ENCODE measurements around the gene PPM1H.

PPM1H gene

DNA sequence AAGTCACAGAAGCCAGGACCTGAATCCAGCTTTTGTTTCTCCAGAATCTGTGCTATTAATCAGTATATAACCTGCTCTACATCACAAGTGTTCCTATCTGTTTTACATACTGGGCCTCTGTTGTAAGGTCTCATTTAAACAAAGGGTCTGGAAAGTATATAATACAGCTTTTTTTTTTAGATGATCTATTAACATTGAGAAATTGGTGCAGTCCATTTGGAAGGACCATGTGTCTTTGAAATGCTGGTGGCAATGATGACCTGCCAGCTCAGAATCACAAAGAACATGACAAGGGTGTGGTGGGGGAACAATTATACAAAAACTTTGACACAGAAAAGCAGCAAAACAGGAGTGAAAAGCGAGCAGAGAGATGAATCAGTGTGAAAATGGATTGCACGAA, 164.6 kb downstream of the PPM1H start:
- Histone ChIP-seq H3K27ac (ENCODE audit: low read depth, low read length) (peak overlapping the region; percentile 1), H3K9ac (ENCODE audit: low read length) (peak overlapping the region; percentile 46), H3K79me1 (ENCODE audit: low read length) (no peaks in the 10 kb centered on the region), H3K79me2 (ENCODE audit: control insufficient read depth, insufficient read depth, low read length) (no peaks in the 10 kb centered on the region), H3K23ac (ENCODE audit: low read length) (no peak overlapping the region), H2BK15ac (replicated peaks; ENCODE audit: low read depth) (no peak overlapping the region), H3K56ac (ENCODE audit: low read length) (peak overlapping the region; percentile 76), H2BK120ac (ENCODE audit: low read depth, low read length) (peak overlapping the region; percentile 65), H2AK5ac (ENCODE audit: low read length) (peak overlapping the region; percentile 15), H2BK5ac (ENCODE audit: low read length) (peak overlapping the region; percentile 9), H4K8ac (ENCODE audit: low read depth, low read length) (no peak overlapping the region), H4K5ac (ENCODE audit: low read length) (peak overlapping the region; percentile 14), H3K4me2 (ENCODE audit: low read length) (no peak overlapping the region), H3K4me3 (ENCODE audit: low read length) (no peak overlapping the region), H3K36me3 (ENCODE audit: control insufficient read depth, insufficient read depth, low read length) (no peaks in the 10 kb centered on the region), H3K18ac (ENCODE audit: low read length) (peak overlapping the region; percentile 96), H3K27me3 (ENCODE audit: insufficient read depth, low read length, poor library complexity) (no peaks in the 10 kb centered on the region), H3K4ac (ENCODE audit: low read depth, low read length) (peak overlapping the region; percentile 73), H3K4me1 (ENCODE audit: control insufficient read depth, low read depth, low read length) (peaks cover 12% of the 10 kb centered on the region)
- DNase-seq, result no peak
- no CpG with 5 or more reads among the region's 2 CpGs for WGBS (ENCODE audit: extremely low coverage, insufficient coverage, low lambda C conversion rate)

DNA sequence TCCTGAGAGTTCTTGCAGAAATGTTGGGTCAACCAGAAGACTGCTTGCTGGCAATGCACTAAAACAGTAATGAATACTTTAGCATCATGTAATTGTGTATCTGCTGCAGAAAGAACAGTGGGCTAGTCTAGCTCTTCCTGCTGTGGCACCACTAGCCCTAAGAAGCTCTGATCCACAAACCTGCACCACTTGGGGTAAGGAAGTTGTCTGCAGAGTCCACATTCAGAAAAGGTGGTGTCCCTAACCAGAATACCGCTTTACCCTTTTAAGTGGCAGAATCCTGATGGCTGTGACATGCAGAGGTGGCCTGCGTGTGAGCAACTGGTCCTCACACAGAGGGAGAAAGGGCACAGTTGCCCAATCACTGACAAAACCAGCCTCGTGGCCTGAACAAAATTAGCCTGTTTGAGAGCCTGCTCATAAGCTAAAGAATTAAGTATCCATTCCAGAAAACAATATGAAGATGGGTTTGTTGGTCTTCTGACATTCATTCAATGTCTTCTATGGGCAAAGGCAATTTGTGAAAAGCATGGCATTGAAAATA, 165.8 kb downstream of the PPM1H start:
- H2AK5ac ChIP-seq (ENCODE audit: low read length), result peak overlapping the region; percentile 73
- peak overlapping the region; percentile 83 for H3K27ac ChIP-seq (ENCODE audit: low read depth, low read length)
- no peaks in the 10 kb centered on the region for H3K27me3 ChIP-seq (ENCODE audit: insufficient read depth, low read length, poor library complexity)
- H3K23ac ChIP-seq (ENCODE audit: low read length), result no peak overlapping the region
- peak overlapping the region; percentile 85 for H2BK120ac ChIP-seq (ENCODE audit: low read depth, low read length)
- H3K4me1 ChIP-seq (ENCODE audit: control insufficient read depth, low read depth, low read length), result peaks cover 12% of the 10 kb centered on the region
- H3K4me3 ChIP-seq (ENCODE audit: low read length), result no peak overlapping the region
- no peak overlapping the region for H4K8ac ChIP-seq (ENCODE audit: low read depth, low read length)
- DNase-seq, result peak; percentile 96
- H3K4ac ChIP-seq (ENCODE audit: low read depth, low read length), result peak overlapping the region; percentile 60
- peak overlapping the region; percentile 77 for H4K5ac ChIP-seq (ENCODE audit: low read length)
- no peak overlapping the region for H2BK15ac ChIP-seq (replicated peaks; ENCODE audit: low read depth)
- H2BK5ac ChIP-seq (ENCODE audit: low read length), result peak overlapping the region; percentile 96
- peak overlapping the region; percentile 48 for H3K9ac ChIP-seq (ENCODE audit: low read length)
- no peaks in the 10 kb centered on the region for H3K79me2 ChIP-seq (ENCODE audit: control insufficient read depth, insufficient read depth, low read length)
- H3K4me2 ChIP-seq (ENCODE audit: low read length), result no peak overlapping the region
- no peaks in the 10 kb centered on the region for H3K79me1 ChIP-seq (ENCODE audit: low read length)
- H3K18ac ChIP-seq (ENCODE audit: low read length), result peak overlapping the region; percentile 71
- WGBS (ENCODE audit: extremely low coverage, insufficient coverage, low lambda C conversion rate), result no CpG with 5 or more reads among the region's 3 CpGs
- H3K56ac ChIP-seq (ENCODE audit: low read length), result peak overlapping the region; percentile 79
- no peaks in the 10 kb centered on the region for H3K36me3 ChIP-seq (ENCODE audit: control insufficient read depth, insufficient read depth, low read length)

DNA sequence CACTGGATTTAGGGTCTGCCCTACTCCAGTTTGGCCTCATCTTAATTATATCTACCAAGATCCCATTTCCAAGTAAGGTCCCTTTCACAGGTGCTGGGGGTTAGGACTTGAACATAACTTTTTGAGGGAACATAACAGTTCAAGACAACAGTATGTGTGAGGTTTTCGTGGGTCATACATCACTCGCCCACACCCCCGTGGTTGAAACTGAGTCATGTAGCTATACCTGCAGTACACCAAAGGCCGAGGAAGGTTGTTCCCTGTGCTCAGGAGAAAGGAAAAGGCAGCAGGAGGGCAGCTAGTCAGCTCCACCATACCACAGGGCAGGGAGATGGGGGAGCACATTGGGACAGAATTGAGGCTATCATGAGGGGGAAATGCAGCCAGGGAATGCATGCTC, 167.0 kb downstream of the PPM1H start:
- Histone ChIP-seq H3K4ac (ENCODE audit: low read depth, low read length) (peak overlapping the region; percentile 76), H4K5ac (ENCODE audit: low read length) (peak overlapping the region; percentile 73), H2BK120ac (ENCODE audit: low read depth, low read length) (peak overlapping the region; percentile 3), H3K27me3 (ENCODE audit: insufficient read depth, low read length, poor library complexity) (no peaks in the 10 kb centered on the region), H3K79me2 (ENCODE audit: control insufficient read depth, insufficient read depth, low read length) (no peaks in the 10 kb centered on the region), H3K56ac (ENCODE audit: low read length) (peak overlapping the region; percentile 56), H3K18ac (ENCODE audit: low read length) (peak overlapping the region; percentile 5), H2AK5ac (ENCODE audit: low read length) (peak overlapping the region; percentile 58), H2BK15ac (replicated peaks; ENCODE audit: low read depth) (no peak overlapping the region), H3K36me3 (ENCODE audit: control insufficient read depth, insufficient read depth, low read length) (no peaks in the 10 kb centered on the region), H3K23ac (ENCODE audit: low read length) (no peak overlapping the region), H3K79me1 (ENCODE audit: low read length) (no peaks in the 10 kb centered on the region), H4K8ac (ENCODE audit: low read depth, low read length) (no peak overlapping the region), H3K9ac (ENCODE audit: low read length) (no peak overlapping the region), H3K4me1 (ENCODE audit: control insufficient read depth, low read depth, low read length) (peaks cover 12% of the 10 kb centered on the region), H3K27ac (ENCODE audit: low read depth, low read length) (peak overlapping the region; percentile 24), H3K4me3 (ENCODE audit: low read length) (no peak overlapping the region), H3K4me2 (ENCODE audit: low read length) (no peak overlapping the region), H2BK5ac (ENCODE audit: low read length) (peak overlapping the region; percentile 1)
- no peak for DNase-seq
- no CpG with 5 or more reads among the region's 4 CpGs for WGBS (ENCODE audit: extremely low coverage, insufficient coverage, low lambda C conversion rate)

DNA sequence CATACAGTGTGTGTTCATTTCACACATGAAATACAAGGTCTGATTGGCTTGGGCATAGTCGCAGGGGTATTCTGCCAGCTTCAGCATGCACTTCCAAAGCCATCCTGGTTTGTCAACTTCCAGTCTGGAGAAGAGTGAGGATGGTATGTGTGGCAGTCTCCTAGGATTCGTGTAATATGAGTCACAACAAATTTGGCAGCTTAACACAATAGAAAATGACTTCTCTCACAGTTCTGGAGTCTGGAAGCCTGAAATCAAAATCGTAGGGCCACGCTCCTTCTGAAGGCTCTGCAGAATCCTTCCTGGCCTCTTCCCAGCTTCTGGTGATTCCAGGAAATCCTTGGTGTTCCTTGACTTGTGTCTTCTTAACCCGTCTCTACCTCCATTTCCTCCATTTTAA, 167.5 kb downstream of the PPM1H start:
- Histone ChIP-seq H4K8ac (ENCODE audit: low read depth, low read length) (no peak overlapping the region), H2BK5ac (ENCODE audit: low read length) (peak overlapping the region; percentile 37), H3K56ac (ENCODE audit: low read length) (peak overlapping the region; percentile 56), H3K36me3 (ENCODE audit: control insufficient read depth, insufficient read depth, low read length) (no peaks in the 10 kb centered on the region), H3K4me1 (ENCODE audit: control insufficient read depth, low read depth, low read length) (peaks cover 12% of the 10 kb centered on the region), H3K4me2 (ENCODE audit: low read length) (no peak overlapping the region), H3K79me1 (ENCODE audit: low read length) (no peaks in the 10 kb centered on the region), H3K79me2 (ENCODE audit: control insufficient read depth, insufficient read depth, low read length) (no peaks in the 10 kb centered on the region), H3K23ac (ENCODE audit: low read length) (no peak overlapping the region), H3K4ac (ENCODE audit: low read depth, low read length) (peak overlapping the region; percentile 76), H2AK5ac (ENCODE audit: low read length) (peak overlapping the region; percentile 58), H3K27ac (ENCODE audit: low read depth, low read length) (no peak overlapping the region), H3K9ac (ENCODE audit: low read length) (no peak overlapping the region), H2BK120ac (ENCODE audit: low read depth, low read length) (peak overlapping the region; percentile 3), H4K5ac (ENCODE audit: low read length) (peak overlapping the region; percentile 35), H3K18ac (ENCODE audit: low read length) (peak overlapping the region; percentile 5), H2BK15ac (replicated peaks; ENCODE audit: low read depth) (no peak overlapping the region), H3K4me3 (ENCODE audit: low read length) (no peak overlapping the region), H3K27me3 (ENCODE audit: insufficient read depth, low read length, poor library complexity) (no peaks in the 10 kb centered on the region)
- WGBS (ENCODE audit: extremely low coverage, insufficient coverage, low lambda C conversion rate), result no CpG with 5 or more reads among the region's 5 CpGs
- DNase-seq, result no peak

DNA sequence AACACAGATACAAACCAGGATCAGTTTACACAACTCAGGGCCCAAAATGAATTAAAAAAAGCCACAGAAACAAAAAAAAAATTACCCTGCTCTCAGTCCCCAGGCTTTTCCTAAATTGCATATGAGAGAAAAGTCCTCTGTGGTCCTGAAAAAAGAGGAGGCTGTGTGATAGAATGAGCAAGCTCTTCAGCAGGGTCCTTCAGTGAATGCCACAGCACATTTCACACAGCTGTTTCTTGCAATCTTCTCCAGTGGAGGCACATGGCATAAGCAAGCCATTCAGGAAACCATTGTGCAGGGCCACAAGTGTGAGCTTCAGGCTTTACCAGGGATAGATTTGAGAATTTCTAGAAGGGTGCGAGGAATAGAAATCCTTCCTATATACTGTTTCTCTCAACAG, 168.5 kb downstream of the PPM1H start:
- WGBS (ENCODE audit: extremely low coverage, insufficient coverage, low lambda C conversion rate), result no CpG with 5 or more reads among the region's 1 CpG

More for the DNA sequence above, 168.5 kb downstream of the PPM1H start:
- no peak overlapping the region for H3K4me3 ChIP-seq (ENCODE audit: low read length)
- H4K5ac ChIP-seq (ENCODE audit: low read length), result no peak overlapping the region
- H3K79me1 ChIP-seq (ENCODE audit: low read length), result no peaks in the 10 kb centered on the region
- no peak overlapping the region for H4K8ac ChIP-seq (ENCODE audit: low read depth, low read length)
- no peak overlapping the region for H3K27ac ChIP-seq (ENCODE audit: low read depth, low read length)
- no peaks in the 10 kb centered on the region for H3K79me2 ChIP-seq (ENCODE audit: control insufficient read depth, insufficient read depth, low read length)
- H2BK5ac ChIP-seq (ENCODE audit: low read length), result no peak overlapping the region
- H3K18ac ChIP-seq (ENCODE audit: low read length), result no peak overlapping the region
- no peak overlapping the region for H3K56ac ChIP-seq (ENCODE audit: low read length)
- H3K4me2 ChIP-seq (ENCODE audit: low read length), result no peak overlapping the region
- DNase-seq, result no peak
- no peak overlapping the region for H3K23ac ChIP-seq (ENCODE audit: low read length)
- H3K27me3 ChIP-seq (ENCODE audit: insufficient read depth, low read length, poor library complexity), result no peaks in the 10 kb centered on the region
- peak overlapping the region; percentile 83 for H2AK5ac ChIP-seq (ENCODE audit: low read length)
- no peak overlapping the region for H2BK15ac ChIP-seq (replicated peaks; ENCODE audit: low read depth)
- H2BK120ac ChIP-seq (ENCODE audit: low read depth, low read length), result no peak overlapping the region
- no peak overlapping the region for H3K4ac ChIP-seq (ENCODE audit: low read depth, low read length)
- no peaks in the 10 kb centered on the region for H3K36me3 ChIP-seq (ENCODE audit: control insufficient read depth, insufficient read depth, low read length)
- H3K9ac ChIP-seq (ENCODE audit: low read length), result no peak overlapping the region
- H3K4me1 ChIP-seq (ENCODE audit: control insufficient read depth, low read depth, low read length), result peaks cover 12% of the 10 kb centered on the region
